ENCODE measurements around the gene HOXB6. TPM values are rescaled to one million over a fixed set of nuclear protein-coding genes. Genes with fewer than 3 reads are reported as not detected.

HOXB6 gene
- total RNA-seq, 4 donors from 2014 or later, result 0.54 to 4.2 (median 1.3) TPM

DNA sequence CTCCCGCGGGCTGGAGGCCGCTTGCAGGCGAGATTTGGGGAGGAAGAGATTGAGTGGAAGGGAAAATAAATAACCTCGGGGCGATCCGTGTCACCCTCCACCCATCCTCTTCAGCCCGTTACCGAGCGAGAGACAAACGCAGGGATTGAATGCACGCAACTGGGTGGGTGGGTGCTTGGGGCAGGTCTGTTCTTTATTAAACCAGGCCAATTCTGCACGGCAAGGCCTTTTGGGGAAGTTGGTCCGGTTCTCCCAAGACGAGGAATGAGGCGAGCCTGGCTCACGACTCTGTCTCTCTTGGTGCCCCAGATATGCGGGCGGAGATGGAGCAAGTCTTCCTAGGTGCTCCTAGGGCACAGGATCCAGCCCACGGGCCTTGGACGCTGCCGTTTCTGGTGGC lies 6.4 kb upstream of the HOXB6 start:
- H3K4me3 ChIP-seq (replicated peaks in 1 of 3), result peak overlapping the region in 1 of 3 donors; percentile 22
- H3K4me1 ChIP-seq, result peaks cover 13 to 41% of the 10 kb centered on the region in 2 donors
- TF ChIP-seq, protein P1, sequence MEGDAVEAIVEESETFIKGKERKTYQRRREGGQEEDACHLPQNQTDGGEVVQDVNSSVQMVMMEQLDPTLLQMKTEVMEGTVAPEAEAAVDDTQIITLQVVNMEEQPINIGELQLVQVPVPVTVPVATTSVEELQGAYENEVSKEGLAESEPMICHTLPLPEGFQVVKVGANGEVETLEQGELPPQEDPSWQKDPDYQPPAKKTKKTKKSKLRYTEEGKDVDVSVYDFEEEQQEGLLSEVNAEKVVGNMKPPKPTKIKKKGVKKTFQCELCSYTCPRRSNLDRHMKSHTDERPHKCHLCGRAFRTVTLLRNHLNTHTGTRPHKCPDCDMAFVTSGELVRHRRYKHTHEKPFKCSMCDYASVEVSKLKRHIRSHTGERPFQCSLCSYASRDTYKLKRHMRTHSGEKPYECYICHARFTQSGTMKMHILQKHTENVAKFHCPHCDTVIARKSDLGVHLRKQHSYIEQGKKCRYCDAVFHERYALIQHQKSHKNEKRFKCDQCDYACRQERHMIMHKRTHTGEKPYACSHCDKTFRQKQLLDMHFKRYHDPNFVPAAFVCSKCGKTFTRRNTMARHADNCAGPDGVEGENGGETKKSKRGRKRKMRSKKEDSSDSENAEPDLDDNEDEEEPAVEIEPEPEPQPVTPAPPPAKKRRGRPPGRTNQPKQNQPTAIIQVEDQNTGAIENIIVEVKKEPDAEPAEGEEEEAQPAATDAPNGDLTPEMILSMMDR (IDR thresholded peaks at IDR 0.05), result no peak
- no peak for TF ChIP-seq POLR2A (IDR thresholded peaks at IDR 0.05)
- peaks cover 74% of the 10 kb centered on the region for H3K27me3 ChIP-seq
- no peak overlapping the region for H3K27ac ChIP-seq
- H3K36me3 ChIP-seq, result no peaks in the 10 kb centered on the region
- WGBS, 2 donors, result 8 to 11% methylated on average over 22 of the region's 22 CpGs
- no peak for DNase-seq
- intact Hi-C loops (cut with DNase I), result loop anchor here (10.0 kb wide), 1 partner anchor 276 kb away; no protein-coding TSS in a partner anchor
- no peaks in the 10 kb centered on the region for H3K9me3 ChIP-seq

DNA sequence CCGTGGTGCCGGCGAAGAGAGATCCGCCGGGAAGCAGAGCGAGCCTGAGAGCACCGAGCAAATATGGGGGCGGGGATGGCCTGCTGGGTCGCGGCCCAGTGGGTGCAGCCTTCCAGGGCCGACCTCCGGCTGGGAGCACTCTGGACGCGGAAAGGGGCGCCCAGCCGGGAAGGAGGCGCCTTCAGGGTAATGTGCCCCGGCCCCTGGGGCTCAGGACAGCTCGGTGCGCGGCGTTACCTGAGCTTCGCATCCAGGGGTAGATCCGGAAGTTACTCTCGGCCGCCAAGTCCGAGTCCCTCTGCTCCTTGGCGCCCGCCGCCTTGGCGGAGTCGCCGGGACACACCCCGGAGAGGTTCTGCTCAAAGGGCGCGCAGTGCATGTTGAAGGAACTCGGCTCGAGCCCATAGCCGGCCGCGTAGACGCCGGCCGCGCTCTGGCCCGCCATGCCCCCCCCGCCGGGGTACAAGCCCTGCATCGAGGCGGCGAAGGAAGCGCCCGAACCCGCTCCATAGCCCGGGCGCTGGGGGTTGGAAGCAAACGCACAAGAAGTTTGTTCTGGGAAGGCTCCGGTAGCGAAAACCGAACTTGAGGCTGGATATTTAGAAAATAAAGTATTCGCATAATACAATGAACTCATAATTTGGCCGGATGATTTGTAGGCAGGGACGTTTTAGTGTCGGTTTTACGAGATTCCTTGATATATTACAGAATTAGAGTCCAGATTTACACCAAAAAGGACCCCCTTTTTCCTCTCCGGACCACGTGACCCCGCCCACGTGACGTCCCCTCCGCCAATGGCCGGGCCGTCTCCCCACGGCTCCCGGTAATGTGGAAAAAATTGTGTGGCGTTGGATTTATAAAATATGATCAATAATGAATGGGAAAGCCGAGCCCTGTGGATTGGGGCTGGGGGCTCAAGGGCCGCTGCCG lies 5.8 kb upstream of the HOXB6 start, which contains the start of gene HOXB7:
TSS of gene HOXB7 (minus strand) at position 736 of the 930 bp plus-strand sequence. CDS start at position 637, 99 bp downstream.
- Histone ChIP-seq H3K27ac (no peak within 1 kb of the TSS), H3K27me3 (peaks cover 74% of the 10 kb centered on the region), H3K4me1 (peaks cover 13 to 41% of the 10 kb centered on the region in 2 donors), H3K9me3 (no peaks in the 10 kb centered on the region), H3K4me3 (replicated peaks in 1 of 3) (peak within 1 kb of the TSS in 1 of 3 donors; percentile 22), H3K36me3 (no peaks in the 10 kb centered on the region)
- no peak for DNase-seq
- TF ChIP-seq, protein P1 (IDR thresholded peaks at IDR 0.05), result no peak
- TF ChIP-seq POLR2A (IDR thresholded peaks at IDR 0.05), result no peak
- intact Hi-C loops (cut with DNase I), result loop anchor here (10.0 kb wide), 1 partner anchor 276 kb away; no protein-coding TSS in a partner anchor
- WGBS, 2 donors, result 3 to 4% methylated on average over 46 to 66 of the region's 79 CpGs

DNA sequence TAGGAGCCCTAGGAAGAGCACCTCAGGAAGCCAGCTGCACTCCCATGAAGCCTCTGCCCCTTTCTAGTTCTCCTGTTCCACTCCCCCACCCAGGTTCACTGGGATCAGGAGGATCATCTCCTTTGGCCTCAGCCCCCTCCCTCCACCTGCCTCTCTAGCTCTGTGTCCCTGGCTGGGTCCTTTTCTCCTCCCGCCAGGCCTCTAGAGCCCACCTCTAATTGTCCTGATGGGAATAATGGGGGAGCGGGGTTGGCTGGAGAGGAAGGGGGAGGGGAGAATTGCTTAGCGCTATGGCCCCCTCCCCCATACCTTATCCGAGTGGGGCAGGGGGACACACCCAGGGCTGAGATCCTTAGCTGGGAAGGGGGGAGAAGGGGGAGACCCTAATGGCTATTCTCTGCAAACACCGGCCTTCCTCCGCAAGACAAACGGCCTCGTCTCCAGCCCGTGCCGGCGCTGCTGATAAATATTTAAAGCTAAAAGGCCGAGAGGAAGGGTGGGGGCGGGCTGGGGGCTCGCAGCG lies 5.0 kb upstream of the HOXB6 start:
- no peak for DNase-seq
- intact Hi-C loops (cut with DNase I), result loop anchor here (10.0 kb wide), 1 partner anchor 275 kb away; no protein-coding TSS in a partner anchor
- WGBS, 2 donors, result 6 to 10% methylated on average over 13 to 15 of the region's 15 CpGs
- Histone ChIP-seq H3K9me3 (no peaks in the 10 kb centered on the region), H3K27ac (no peak overlapping the region), H3K36me3 (no peaks in the 10 kb centered on the region), H3K4me1 (peaks cover 13 to 41% of the 10 kb centered on the region in 2 donors), H3K4me3 (replicated peaks in 1 of 3) (peak overlapping the region in 1 of 3 donors; percentile 22), H3K27me3 (peaks cover 74% of the 10 kb centered on the region)
- TF ChIP-seq POLR2A (IDR thresholded peaks at IDR 0.05), result no peak
- TF ChIP-seq, protein P1 (IDR thresholded peaks at IDR 0.05), result no peak

DNA sequence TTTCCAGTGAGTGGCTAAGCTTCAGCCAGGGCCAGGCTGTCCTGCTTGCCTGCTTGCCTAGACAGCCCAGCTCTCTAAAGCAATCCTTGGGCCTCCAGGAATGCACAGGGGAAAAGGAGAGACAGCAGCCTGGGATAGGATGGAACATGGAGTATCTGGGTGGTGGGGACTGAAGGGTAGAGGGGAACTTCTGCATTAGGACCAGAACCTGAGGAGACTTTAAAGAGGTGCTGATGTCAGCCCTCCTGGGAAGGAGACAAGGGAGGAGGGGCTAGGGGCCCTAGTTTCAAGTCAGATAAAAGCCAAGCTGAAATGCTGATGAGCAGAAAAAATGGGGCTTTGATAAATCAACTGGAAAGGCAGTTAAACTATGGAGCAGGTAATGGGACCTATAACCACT lies 4.2 kb upstream of the HOXB6 start:
- Histone ChIP-seq H3K4me1 (peaks cover 9 to 36% of the 10 kb centered on the region in 2 donors), H3K9me3 (no peaks in the 10 kb centered on the region), H3K36me3 (no peaks in the 10 kb centered on the region), H3K27ac (no peak overlapping the region), H3K27me3 (peaks cover 74% of the 10 kb centered on the region), H3K4me3 (replicated peaks in 1 of 3) (no peak overlapping the region)
- DNase-seq, result no peak
- TF ChIP-seq, protein P1 (IDR thresholded peaks at IDR 0.05), result no peak
- TF ChIP-seq POLR2A (IDR thresholded peaks at IDR 0.05), result no peak
- intact Hi-C loops (cut with DNase I), result no loop called here

DNA sequence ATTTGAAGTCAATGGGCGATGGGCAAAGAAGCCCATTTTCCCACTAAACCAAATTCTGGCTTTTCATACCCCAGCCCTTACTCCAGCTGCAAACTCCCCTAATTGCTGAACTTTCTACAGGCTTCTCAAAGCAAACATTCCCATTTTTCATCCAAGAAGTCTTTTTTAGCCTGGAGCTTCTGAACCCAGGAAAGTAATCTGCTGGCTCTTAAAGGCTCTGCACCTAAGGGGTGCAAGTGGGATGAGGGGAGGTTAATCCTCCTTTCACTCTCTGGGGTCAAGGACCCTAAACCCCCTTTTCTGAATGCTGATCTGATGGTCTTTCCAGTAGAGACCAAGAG lies 3.7 kb upstream of the HOXB6 start:
- no peaks in the 10 kb centered on the region for H3K9me3 ChIP-seq
- peaks cover 74% of the 10 kb centered on the region for H3K27me3 ChIP-seq
- intact Hi-C loops (cut with DNase I), result no loop called here
- H3K36me3 ChIP-seq, result no peaks in the 10 kb centered on the region
- peaks cover 9 to 31% of the 10 kb centered on the region in 2 donors for H3K4me1 ChIP-seq
- H3K27ac ChIP-seq, result no peak overlapping the region
- WGBS, 2 donors, result 77 to 84% methylated on average over 1 of the region's 1 CpG
- TF ChIP-seq, protein P1 (IDR thresholded peaks at IDR 0.05), result no peak
- H3K4me3 ChIP-seq (replicated peaks in 1 of 3), result no peak overlapping the region
- no peak for DNase-seq

Measured in thyroid gland (tissue), 4 donors.